Measurements from ENCODE around the gene GREM1.

GRCh38 chr15:32757426-32757825 is 39.6 kb downstream of the GREM1 start:
- TF ChIP-seq POLR2A (IDR thresholded peaks at IDR 0.05) (no peak), POLR2AphosphoS5 (IDR thresholded peaks at IDR 0.05) (no peak), EP300 (IDR thresholded peaks at IDR 0.05) (no peak)
- TF ChIP-seq, protein P1, sequence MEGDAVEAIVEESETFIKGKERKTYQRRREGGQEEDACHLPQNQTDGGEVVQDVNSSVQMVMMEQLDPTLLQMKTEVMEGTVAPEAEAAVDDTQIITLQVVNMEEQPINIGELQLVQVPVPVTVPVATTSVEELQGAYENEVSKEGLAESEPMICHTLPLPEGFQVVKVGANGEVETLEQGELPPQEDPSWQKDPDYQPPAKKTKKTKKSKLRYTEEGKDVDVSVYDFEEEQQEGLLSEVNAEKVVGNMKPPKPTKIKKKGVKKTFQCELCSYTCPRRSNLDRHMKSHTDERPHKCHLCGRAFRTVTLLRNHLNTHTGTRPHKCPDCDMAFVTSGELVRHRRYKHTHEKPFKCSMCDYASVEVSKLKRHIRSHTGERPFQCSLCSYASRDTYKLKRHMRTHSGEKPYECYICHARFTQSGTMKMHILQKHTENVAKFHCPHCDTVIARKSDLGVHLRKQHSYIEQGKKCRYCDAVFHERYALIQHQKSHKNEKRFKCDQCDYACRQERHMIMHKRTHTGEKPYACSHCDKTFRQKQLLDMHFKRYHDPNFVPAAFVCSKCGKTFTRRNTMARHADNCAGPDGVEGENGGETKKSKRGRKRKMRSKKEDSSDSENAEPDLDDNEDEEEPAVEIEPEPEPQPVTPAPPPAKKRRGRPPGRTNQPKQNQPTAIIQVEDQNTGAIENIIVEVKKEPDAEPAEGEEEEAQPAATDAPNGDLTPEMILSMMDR (IDR thresholded peaks at IDR 0.05), result no peak
